NAMALWA (cell line): Measurements from ENCODE around the gene ALDH1A2.
"Not testable (repeated sequence)": the region's sequence is repeated elsewhere in the genome, so short reads cannot be mapped to it uniquely, and the experiment has no call there.

ENCODE experiments used
- DNase-seq: peaks from one replicate; pipeline ENCODE4 v3.0.0-alpha.2; 2015; ENCODE audit warnings: low spot score

ALDH1A2 gene

DNA sequence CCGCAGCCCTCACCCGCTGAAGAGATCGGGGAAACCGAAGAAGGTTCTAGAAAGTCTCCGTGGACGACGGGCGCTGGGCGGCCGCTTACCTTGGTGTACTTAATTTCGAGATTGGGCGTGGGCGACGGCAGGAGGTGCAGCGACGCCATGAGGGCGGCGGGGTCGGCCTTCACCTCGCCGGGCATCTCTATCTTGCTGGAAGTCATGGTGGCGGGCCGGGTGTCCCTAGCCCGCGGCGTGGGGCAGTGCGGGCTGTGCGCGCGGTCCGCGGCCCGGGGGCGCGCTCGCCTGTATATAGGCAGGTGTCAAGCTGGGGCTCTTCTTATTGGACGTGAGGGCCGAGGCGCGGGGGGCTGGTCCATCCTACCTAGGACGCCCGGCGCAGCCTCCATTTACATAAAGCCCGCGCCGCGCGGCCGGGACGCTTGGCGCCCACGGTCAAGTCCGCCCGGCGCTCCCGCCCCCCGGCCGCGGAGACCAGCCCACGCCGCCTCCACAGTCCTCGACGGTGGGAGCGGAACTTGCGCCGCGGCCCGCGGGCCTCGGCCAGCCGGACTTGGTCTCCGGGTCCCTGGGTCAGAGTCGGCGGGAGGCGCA is at the start of gene ALDH1A2:
Gene ALDH1A2 (minus strand): TSS at position 267 of the 597 bp plus-strand sequence. CDS start 61 bp downstream, at position 206.
- no peak for DNase-seq

DNA sequence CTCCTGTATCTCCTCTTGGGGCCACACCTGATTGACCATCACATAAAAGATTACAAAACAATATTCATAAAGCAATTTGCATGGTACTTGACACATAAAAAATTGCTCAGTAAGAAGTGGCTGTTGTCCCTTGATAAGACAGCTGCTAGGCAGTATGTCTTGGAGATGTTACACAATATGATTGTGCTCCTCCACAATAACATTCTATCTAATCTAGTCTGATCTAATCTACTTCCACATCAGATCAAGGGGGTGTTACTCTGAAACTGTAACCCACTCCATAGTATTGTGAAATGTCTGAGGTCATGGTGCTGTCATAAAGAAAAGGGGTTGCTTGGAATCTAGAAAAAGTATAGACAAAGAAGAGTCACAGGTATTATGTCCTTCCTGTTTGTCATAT is 49.3 kb upstream of the ALDH1A2 start:
- DNase-seq = no peak

DNA sequence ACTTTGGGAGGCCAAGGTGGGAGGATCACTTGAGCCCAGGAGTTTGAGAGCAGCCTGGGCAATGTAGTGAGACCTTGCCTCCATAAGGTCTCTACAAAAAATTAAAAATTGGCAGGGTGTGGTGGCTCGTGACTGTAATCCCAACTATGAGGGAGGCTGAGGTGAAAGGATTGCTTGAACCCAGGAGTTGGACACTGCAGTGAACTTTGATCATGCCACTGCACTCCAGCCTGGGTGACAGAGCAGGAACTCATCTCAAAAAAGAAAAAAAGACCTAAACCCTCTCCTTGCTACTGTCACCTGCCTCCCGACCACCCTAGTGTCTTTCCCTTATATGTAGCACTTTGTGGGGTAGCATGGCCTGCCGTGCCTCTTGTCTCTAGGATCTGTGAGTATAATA is 48.9 kb upstream of the ALDH1A2 start:
- no peak for DNase-seq

DNA sequence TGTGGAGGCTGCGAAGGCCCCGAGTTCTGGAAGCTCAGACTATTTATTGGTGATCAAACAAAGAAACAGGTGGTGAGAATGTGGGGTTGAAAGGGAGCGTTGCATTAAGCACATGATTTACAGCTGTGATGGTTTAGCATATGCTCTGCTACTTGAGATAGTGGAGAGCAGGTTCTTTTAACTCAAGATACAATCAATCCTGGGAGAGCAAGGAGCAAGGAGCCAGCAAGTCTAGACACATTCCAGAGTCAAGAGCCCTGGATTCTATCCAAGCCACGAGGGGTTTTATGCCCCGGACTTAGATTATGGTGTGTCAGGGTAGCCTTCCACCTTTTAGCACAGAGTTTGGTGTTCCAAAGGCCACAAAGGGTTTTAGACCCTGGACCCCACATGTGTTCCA is 47.8 kb upstream of the ALDH1A2 start:
- DNase-seq = not testable (repeated sequence)

DNA sequence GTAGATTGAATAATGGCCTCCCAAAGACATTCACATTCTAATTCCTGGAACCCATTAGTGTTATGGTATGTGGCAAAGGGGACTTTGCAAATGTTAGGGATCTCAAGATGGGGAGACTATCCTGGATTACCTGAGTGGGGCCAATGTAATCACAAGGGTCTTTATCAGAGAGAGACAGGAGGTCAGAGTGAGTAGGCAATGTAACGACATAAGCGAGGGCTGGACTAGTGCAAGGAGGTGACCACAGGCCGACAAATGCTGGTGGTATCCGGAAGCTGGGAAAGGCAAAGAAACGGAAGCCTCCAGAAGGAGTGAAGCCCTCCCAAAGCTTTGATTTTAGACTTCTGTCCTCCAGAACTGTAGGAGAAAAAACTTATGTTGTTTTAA is 46.2 kb upstream of the ALDH1A2 start:
- DNase-seq = no peak

DNA sequence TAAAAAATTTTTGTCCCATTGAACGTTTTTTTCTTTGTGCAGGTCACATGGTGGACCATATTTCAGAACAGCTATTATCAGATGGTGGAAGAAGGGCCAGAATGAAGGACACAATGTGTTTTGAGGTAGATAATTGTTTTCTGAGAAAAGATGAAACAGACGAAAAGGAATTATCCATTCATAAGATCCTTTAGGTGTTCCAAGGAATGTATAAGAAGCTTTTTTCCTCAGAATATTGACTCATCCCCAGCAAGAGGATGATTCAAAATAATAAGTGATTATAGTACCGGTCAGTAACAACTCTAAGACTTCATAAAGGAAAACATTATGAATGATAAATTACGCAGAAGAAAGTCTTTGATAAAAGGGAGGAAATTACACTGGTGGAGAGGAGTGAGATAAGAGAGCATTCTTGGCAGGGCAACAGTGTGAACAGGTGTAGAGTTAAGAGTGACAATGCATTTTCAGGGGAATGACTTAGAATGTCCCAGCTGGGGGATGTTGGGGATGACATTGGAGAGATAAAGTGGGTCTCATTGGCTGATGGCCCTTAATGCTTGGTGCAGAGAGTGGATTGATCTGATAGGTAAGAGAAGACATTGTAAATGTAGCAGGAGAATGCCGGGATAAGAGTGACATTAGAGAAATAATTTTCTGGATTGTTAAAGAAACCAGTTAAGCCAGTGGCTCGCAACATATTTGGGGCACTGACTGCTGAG is 45.6 kb upstream of the ALDH1A2 start:
- DNase-seq = no peak

GRCh38 chr15:58109419-58109818 is 43.9 kb upstream of the ALDH1A2 start:
- DNase-seq = no peak

- DNase-seq = no peak
Observed at GRCh38 chr15:58108117-58108516, 42.6 kb upstream of the ALDH1A2 start.

- DNase-seq = no peak
Observed at GRCh38 chr15:58103482-58103881, 38.0 kb upstream of the ALDH1A2 start.

DNA sequence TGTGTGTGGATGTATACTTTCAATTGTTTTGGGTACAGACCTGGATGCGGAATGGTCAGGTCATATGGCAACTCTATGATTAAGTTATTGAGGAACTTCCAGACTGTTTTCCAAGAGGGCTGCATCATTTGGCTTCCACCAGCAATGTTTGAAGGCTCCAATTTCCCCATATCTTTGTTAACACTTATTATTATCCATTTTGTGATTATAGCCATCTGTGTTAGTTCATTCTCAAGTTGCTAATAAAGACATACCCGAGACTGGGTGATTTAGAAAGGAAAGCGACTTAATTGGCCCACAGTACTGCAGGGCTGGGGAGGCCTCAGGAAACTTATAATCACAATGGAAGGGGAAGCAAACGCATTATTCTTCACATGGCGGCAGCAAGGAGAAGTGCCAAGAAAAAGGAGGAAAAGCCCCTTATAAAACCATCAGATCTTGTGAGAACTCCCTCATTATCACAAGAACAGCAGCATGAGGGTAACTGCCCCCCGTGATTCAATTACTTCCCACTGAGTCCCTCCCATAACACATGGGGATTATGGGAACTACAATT is 31.1 kb upstream of the ALDH1A2 start:
- no peak for DNase-seq

DNA sequence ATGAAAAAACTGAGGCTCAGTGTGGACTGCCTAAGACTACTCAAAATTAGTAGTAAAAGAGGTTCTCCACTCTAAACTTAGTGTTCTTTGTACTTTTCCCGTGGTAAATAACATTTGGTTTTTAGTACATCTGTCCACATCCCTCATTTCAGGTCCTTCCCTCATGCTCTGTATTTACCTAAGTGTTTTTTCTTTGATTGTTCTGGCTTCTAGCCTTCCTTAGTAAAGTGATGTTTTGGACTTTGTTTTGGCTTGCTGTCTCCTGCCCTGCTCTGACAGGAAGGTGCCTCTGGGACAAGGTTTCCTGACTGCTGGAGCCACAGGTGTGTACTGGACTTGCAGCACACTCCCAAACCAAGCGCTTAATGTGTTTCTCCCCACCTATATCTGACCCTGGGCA is 29.9 kb upstream of the ALDH1A2 start:
- DNase-seq = no peak

GRCh38 chr15:58087871-58088270 is 22.4 kb upstream of the ALDH1A2 start:
- no peak for DNase-seq

DNA sequence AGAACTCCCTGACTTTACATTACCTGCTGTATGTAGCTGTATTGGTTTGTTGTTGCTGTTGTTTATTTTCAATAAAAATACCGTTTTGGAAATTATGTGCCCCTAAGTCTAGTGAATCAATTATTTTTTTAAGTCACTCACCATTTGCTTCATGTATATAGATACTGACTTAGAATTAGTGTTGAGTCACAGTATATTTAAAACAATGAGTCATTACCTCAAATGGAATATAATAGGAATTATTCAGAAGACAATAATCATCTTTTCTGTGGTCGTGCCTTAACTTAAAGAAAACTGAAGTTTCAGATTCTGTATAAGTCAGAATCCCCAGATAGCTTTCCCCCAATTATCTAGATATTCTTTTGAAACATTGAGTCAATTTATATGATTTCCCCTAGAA is 21.0 kb upstream of the ALDH1A2 start:
- no peak for DNase-seq

GRCh38 chr15:58083526-58083925 is 18.0 kb upstream of the ALDH1A2 start:
- no peak for DNase-seq

DNA sequence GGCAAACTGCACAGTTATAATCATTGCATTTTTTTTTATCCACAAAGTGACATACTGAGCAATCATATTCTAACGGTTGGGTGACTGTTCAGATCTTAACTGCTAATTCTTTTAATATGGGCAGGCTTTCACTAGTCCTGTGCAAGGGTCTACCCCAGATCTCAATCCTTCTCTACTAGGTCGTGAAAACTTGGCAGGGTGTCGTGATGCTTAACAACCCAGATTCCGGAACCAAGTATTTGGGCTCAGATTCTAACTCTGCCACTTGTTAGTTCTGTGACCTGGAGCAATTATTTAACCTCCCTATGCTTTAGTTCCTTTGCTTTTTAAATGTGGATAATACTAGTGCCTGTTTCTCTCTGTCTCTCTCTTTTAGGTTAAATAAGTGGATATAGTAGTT is 16.4 kb upstream of the ALDH1A2 start:
- DNase-seq = no peak

DNA sequence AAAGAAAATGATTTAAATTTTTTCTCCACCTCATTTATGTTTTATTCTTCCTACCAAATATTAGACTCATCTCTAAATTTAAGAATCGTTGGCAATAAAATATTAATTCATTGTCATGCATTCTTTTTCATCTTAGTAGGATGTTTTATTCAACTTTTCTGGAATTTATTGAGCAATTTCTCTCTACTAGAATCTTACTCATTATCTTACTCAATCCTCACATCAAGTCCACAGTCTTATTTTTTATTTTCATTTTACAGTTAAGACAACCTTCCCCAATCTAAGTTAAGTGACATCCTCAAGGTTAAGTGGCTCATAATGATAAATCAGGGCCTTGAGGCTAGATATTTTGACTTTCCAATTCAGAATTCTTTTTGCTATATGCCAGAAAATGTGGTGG is 15.9 kb upstream of the ALDH1A2 start:
- no peak for DNase-seq

- DNase-seq = not testable (repeated sequence)
Observed at GRCh38 chr15:58080959-58081358, 15.4 kb upstream of the ALDH1A2 start.

DNA sequence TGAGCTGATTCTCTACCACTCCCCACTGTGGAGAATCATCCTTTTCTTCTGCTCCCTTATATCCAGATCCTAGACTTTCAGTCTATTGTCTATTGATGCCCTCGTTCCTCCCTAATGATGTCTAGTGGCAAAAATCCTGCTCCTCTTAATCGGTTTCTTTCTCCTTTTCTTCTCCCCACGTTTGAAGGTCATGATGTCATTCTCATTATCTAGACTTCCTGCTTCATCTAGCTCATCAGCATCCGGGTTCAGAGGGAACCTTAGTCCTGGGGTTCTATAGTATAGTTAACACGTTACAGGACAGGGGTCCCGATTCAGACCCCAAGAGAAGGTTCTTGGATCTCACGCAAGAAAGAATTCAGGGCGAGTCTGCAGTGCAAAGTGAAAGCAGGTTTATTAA is 14.9 kb upstream of the ALDH1A2 start:
- no peak for DNase-seq

GRCh38 chr15:58078591-58078990 is 13.1 kb upstream of the ALDH1A2 start:
- no peak for DNase-seq

- DNase-seq = peak; percentile 24
Observed at GRCh38 chr15:58077427-58077826, 11.9 kb upstream of the ALDH1A2 start.

- no peak for DNase-seq
Observed at GRCh38 chr15:58074452-58074851, 8.9 kb upstream of the ALDH1A2 start.

DNA sequence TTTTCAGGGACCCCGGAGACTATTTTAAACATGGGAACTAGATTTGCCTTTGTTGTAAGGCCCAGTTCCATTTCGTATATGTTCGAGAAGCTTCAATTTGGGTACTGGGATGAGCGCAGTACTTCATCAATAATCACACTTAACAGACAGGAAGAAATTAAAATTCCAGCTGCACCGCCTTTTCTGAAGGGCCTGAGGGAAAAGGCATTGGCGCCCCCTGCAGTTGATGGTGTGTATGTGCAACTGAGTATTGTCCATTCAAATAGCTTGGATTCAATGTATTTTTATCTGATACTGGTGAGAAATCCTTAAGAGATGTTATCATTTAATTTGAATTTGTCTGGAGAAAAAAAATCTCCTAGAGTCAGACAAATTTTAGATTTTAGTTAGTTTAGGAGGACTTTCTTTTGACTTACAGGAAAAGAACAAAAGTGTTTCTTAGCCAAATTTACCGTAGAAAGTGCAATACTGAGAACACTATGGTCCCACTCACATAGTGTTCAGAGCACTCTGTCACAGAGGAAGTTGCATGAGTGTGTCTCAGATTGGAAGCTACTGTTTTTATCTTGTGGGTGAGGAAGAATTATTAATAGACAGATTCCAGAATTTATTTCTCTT is 5.4 kb upstream of the ALDH1A2 start:
- peak; percentile 74 for DNase-seq

- no peak for DNase-seq
Observed at GRCh38 chr15:58069008-58069407, 3.5 kb upstream of the ALDH1A2 start.
